ENCODE results near the gene ITPK1. TPM values are rescaled to one million over a fixed set of nuclear protein-coding genes. Genes with fewer than 3 reads are reported as not detected.

Gene ITPK1
- total and polyA plus RNA-seq, 8 donors = 17.8 to 46.3 (median 28.9) TPM

GRCh38 chr14:92902726-92903125, 213.0 kb downstream of the ITPK1 start:
- DNase-seq = no peak
- H3K27ac ChIP-seq = no peak overlapping the region
- H3K27me3 ChIP-seq = peaks cover 0 to 64% (median 19%) of the 10 kb centered on the region in 3 donors
- no peaks in the 10 kb centered on the region for H3K4me1 ChIP-seq
- TF ChIP-seq, protein P1, sequence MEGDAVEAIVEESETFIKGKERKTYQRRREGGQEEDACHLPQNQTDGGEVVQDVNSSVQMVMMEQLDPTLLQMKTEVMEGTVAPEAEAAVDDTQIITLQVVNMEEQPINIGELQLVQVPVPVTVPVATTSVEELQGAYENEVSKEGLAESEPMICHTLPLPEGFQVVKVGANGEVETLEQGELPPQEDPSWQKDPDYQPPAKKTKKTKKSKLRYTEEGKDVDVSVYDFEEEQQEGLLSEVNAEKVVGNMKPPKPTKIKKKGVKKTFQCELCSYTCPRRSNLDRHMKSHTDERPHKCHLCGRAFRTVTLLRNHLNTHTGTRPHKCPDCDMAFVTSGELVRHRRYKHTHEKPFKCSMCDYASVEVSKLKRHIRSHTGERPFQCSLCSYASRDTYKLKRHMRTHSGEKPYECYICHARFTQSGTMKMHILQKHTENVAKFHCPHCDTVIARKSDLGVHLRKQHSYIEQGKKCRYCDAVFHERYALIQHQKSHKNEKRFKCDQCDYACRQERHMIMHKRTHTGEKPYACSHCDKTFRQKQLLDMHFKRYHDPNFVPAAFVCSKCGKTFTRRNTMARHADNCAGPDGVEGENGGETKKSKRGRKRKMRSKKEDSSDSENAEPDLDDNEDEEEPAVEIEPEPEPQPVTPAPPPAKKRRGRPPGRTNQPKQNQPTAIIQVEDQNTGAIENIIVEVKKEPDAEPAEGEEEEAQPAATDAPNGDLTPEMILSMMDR (IDR thresholded peaks at IDR 0.05) = no peak
- TF ChIP-seq POLR2AphosphoS5 (IDR thresholded peaks at IDR 0.05) (no peak), EP300 (IDR thresholded peaks at IDR 0.05) (no peak), POLR2A (IDR thresholded peaks at IDR 0.05) (no peak)
- H3K4me3 ChIP-seq = no peak overlapping the region
- H3K9me3 ChIP-seq = no peaks in the 10 kb centered on the region
- no peaks in the 10 kb centered on the region for H3K36me3 ChIP-seq
- intact Hi-C loops (cut with DNase I; ENCODE audit: low total_unique reads) = no loop called here
- WGBS, 5 donors = 13 to 28% (median 15%) methylated on average over 17 of the region's 17 CpGs

DNA sequence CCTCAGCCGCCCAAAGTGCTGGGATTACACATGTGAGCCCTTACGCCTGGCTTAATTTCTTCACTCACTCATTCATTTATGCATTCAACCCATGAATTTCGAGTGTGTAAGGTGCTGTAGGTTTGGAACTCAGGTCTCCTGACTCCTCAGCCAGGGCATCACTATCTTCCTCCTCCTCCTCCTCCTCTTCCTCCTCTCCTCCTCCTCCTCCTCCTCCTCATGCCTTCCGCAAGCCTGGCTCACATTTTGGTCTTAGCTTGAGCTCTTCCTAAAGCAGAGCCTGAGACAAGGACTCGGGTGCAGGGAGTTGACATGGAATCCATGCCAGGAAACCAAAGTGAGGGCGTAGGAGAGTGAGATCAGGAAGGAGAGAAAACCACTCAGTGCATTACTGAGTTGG, 213.5 kb downstream of the ITPK1 start:
- DNase-seq = no peak
- Histone ChIP-seq H3K27ac (no peak overlapping the region), H3K27me3 (peaks cover 0 to 69% (median 19%) of the 10 kb centered on the region in 3 donors), H3K4me1 (no peaks in the 10 kb centered on the region), H3K9me3 (no peaks in the 10 kb centered on the region), H3K4me3 (no peak overlapping the region), H3K36me3 (no peaks in the 10 kb centered on the region)
- WGBS, 5 donors = 56 to 75% (median 68%) methylated on average over 6 of the region's 6 CpGs
- TF ChIP-seq, protein P1 (IDR thresholded peaks at IDR 0.05) = no peak
- TF ChIP-seq POLR2AphosphoS5 (IDR thresholded peaks at IDR 0.05) = no peak
- TF ChIP-seq POLR2A (IDR thresholded peaks at IDR 0.05) = no peak
- TF ChIP-seq EP300 (IDR thresholded peaks at IDR 0.05) = no peak
- intact Hi-C loops (cut with DNase I; ENCODE audit: low total_unique reads) = no loop called here

GRCh38 chr14:92900660-92901059, 215.1 kb downstream of the ITPK1 start:
- no peak overlapping the region for H3K27ac ChIP-seq
- H3K4me1 ChIP-seq = no peaks in the 10 kb centered on the region
- peaks cover 0 to 70% (median 15%) of the 10 kb centered on the region in 3 donors for H3K27me3 ChIP-seq
- H3K36me3 ChIP-seq = no peaks in the 10 kb centered on the region
- H3K4me3 ChIP-seq = no peak overlapping the region
- H3K9me3 ChIP-seq = no peaks in the 10 kb centered on the region
- WGBS, 5 donors = 60 to 100% (median 95%) methylated on average over 2 of the region's 2 CpGs
- intact Hi-C loops (cut with DNase I; ENCODE audit: low total_unique reads) = no loop called here
- TF ChIP-seq POLR2A (IDR thresholded peaks at IDR 0.05) (no peak), POLR2AphosphoS5 (IDR thresholded peaks at IDR 0.05) (no peak), EP300 (IDR thresholded peaks at IDR 0.05) (no peak)
- TF ChIP-seq, protein P1 (IDR thresholded peaks at IDR 0.05) = no peak
- DNase-seq = no peak

GRCh38 chr14:92898566-92899131, 217.1 kb downstream of the ITPK1 start:
- Histone ChIP-seq H3K27ac (no peak overlapping the region), H3K27me3 (peaks cover 0 to 63% (median 15%) of the 10 kb centered on the region in 3 donors), H3K4me1 (no peaks in the 10 kb centered on the region), H3K4me3 (no peak overlapping the region), H3K36me3 (no peaks in the 10 kb centered on the region), H3K9me3 (peaks cover 0 to 15% (median 9%) of the 10 kb centered on the region in 4 donors)
- intact Hi-C loops (cut with DNase I; ENCODE audit: low total_unique reads) = no loop called here
- 47 to 61% (median 55%) methylated on average over 9 of the region's 9 CpGs for WGBS, 5 donors
- TF ChIP-seq EP300 (IDR thresholded peaks at IDR 0.05) (no peak), POLR2AphosphoS5 (IDR thresholded peaks at IDR 0.05) (no peak), POLR2A (IDR thresholded peaks at IDR 0.05) (no peak)
- TF ChIP-seq, protein P1 (IDR thresholded peaks at IDR 0.05) = no peak
- DNase-seq = no peak

Measured in stomach (tissue), 9 donors.